Endothelial cell of umbilical vein (primary cell): ENCODE measurements around the gene DOCK1.

ENCODE experiments used
- JUN ChIP-seq: IDR thresholded peaks from 2 replicates; pipeline ENCODE4 v1.6.1; 2011; ENCODE audit warnings: borderline replicate concordance, low read depth; ENCODE audit not compliant: insufficient read length, insufficient read depth
- MYC ChIP-seq: IDR thresholded peaks from one replicate; pipeline ENCODE4 v1.6.1; 2011; ENCODE audit warnings: mild to moderate bottlenecking, low read depth, low read length
- POLR2A ChIP-seq: IDR thresholded peaks from 2 replicates; pipeline ENCODE4 v1.6.1; 2012; ENCODE audit warnings: low read depth, mild to moderate bottlenecking, control low read depth, low read length
- POLR2AphosphoS5 ChIP-seq: IDR thresholded peaks from 2 replicates; pipeline ENCODE4 v1.6.1; 2012; ENCODE audit warnings: low read depth, mild to moderate bottlenecking, control low read depth, low read length, moderate library complexity; ENCODE audit not compliant: insufficient read depth
- TF ChIP-seq, protein P1 (sequence below), 2 donors: IDR thresholded peaks; 1 replicate in 1 of 2; 2 replicates in 1 of 2; pipeline ENCODE4 v1.5.1; 2011; ENCODE audit warnings: low read length in 2 of 2, mild to moderate bottlenecking in 2 of 2, moderate library complexity in 2 of 2, control low read depth in 1 of 2, inconsistent platforms in 1 of 2, low read depth in 1 of 2; ENCODE audit not compliant: insufficient read depth in 1 of 2; ENCODE audit errors: extremely low read depth in 1 of 2

- TF ChIP-seq, protein P1, sequence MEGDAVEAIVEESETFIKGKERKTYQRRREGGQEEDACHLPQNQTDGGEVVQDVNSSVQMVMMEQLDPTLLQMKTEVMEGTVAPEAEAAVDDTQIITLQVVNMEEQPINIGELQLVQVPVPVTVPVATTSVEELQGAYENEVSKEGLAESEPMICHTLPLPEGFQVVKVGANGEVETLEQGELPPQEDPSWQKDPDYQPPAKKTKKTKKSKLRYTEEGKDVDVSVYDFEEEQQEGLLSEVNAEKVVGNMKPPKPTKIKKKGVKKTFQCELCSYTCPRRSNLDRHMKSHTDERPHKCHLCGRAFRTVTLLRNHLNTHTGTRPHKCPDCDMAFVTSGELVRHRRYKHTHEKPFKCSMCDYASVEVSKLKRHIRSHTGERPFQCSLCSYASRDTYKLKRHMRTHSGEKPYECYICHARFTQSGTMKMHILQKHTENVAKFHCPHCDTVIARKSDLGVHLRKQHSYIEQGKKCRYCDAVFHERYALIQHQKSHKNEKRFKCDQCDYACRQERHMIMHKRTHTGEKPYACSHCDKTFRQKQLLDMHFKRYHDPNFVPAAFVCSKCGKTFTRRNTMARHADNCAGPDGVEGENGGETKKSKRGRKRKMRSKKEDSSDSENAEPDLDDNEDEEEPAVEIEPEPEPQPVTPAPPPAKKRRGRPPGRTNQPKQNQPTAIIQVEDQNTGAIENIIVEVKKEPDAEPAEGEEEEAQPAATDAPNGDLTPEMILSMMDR (IDR thresholded peaks at IDR 0.05; ENCODE audit: extremely low read depth in 1 of 2, insufficient read depth in 1 of 2, low read depth in 1 of 2, low read length in 2 of 2): no peak
- TF ChIP-seq POLR2AphosphoS5 (no peak), POLR2A (no peak), JUN (no peak), MYC (no peak)
Measured at GRCh38 chr10:127267442-127267841, 362.2 kb downstream of the DOCK1 start.
